Smooth muscle cell (in vitro differentiated cells): ENCODE data around the gene MTRR. TPM values are rescaled to one million over a fixed set of nuclear protein-coding genes. Genes with fewer than 3 reads are reported as not detected.
A peak's percentile ranks its signal among the peaks of the same experiment; 100 is the strongest.

Source experiments
- DNase-seq: peaks from one replicate; lab custom pipeline; 2025; ENCODE audit not compliant: unreplicated experiment; lab: John Stamatoyannopoulos, UW
- H2AFZ ChIP-seq: fragments of 200-600 bp; sonication (generic); 2 replicates; pipeline ENCODE4 v1.6.0; 2016; ENCODE audit warnings: antibody characterized with exemption, low read depth, mild to moderate bottlenecking
- H3F3A ChIP-seq: fragments of 200-600 bp; sonication (generic); 2 replicates; pipeline ENCODE4 v1.6.0; 2017; ENCODE audit warnings: antibody characterized with exemption, low read depth
- H3K27ac ChIP-seq: fragments of 200-600 bp; sonication (generic); 2 replicates; pipeline ENCODE4 v1.5.1; 2016; ENCODE audit warnings: low read depth, mild to moderate bottlenecking
- H3K27me3 ChIP-seq: fragments of 200-600 bp; sonication (generic); 2 replicates; pipeline ENCODE4 v1.6.1; 2016; ENCODE audit warnings: low read depth, mild to moderate bottlenecking
- H3K36me3 ChIP-seq: fragments of 200-600 bp; sonication (generic); 2 replicates; pipeline ENCODE4 v1.5.1; 2016; ENCODE audit warnings: low read depth
- H3K4me1 ChIP-seq: fragments of 200-600 bp; sonication (generic); 2 replicates; pipeline ENCODE4 v1.5.1; 2016; ENCODE audit warnings: low read depth
- H3K4me2 ChIP-seq: fragments of 200-600 bp; sonication (generic); 2 replicates; pipeline ENCODE4 v1.6.0; 2016; ENCODE audit warnings: mild to moderate bottlenecking
- H3K4me3 ChIP-seq: fragments of 200-600 bp; sonication (generic); 2 replicates; pipeline ENCODE4 v1.5.1; 2016; ENCODE audit warnings: mild to moderate bottlenecking
- H3K79me2 ChIP-seq: fragments of 200-600 bp; sonication (generic); 2 replicates; pipeline ENCODE4 v1.6.0; 2016; ENCODE audit warnings: low read depth, mild to moderate bottlenecking
- H3K9ac ChIP-seq: fragments of 200-600 bp; sonication (generic); 2 replicates; pipeline ENCODE4 v1.6.0; 2016; ENCODE audit warnings: low read depth
- H3K9me3 ChIP-seq: fragments of 200-600 bp; sonication (generic); replicated peaks from 2 replicates; pipeline ENCODE4 v1.5.1; 2016; ENCODE audit warnings: low read depth
- H4K20me1 ChIP-seq: fragments of 200-600 bp; sonication (generic); 2 replicates; pipeline ENCODE4 v1.6.0; 2016; ENCODE audit warnings: low read depth
- WGBS: methylation state at CpG from one replicate; pipeline ENCODE4 v1.1.7; 2016; ENCODE audit warnings: low lambda C conversion rate; 5-methylcytosine and 5-hydroxymethylcytosine counted together
- polyA plus RNA-seq: library from polyadenylated mRNA; unstranded; fragments of >200 nt; fragmentation: Nextera tagmentation; extraction: Ambion mirVana; gene quantifications from 2 replicates; pipeline ENCODE4 v1.2.1, GENCODE V29; 2016
- total RNA-seq: library from RNA; depleted of rRNA; stranded (reverse); fragments of >200 nt; gene quantifications from 2 replicates; pipeline ENCODE4 v1.2.3, GENCODE V29; 2014
- TF ChIP-seq, protein P1 (sequence below): fragments of 200-600 bp; sonication (generic); IDR thresholded peaks from 2 replicates; pipeline ENCODE4 v1.5.1; 2017; ENCODE audit warnings: borderline replicate concordance, mild to moderate bottlenecking, antibody characterized with exemption; ENCODE audit not compliant: insufficient read depth, poor library complexity, severe bottlenecking

MTRR gene
- total and polyA plus RNA-seq, 2 experiments from 2014 or later, result 16.2 to 23.7 TPM

DNA sequence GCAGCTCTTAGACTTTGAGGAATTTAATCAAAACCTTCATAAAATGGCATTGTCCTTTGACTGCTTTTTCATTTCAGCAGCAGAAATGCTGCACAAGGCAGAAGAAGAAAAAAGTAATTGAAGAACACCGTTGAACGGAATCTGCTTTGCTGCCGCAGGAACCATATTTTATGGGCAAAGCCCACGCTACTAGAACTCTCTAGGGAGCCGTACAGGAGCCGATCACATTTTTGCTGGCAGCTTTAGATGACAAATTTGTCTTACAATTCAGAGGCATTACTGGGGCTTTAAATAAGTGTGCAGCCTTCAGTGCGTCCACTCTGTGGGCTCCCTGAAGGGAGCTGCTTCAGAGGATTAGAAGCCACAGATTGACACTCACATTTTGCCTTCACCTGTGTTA, 23.4 kb upstream of the MTRR start:
- H3K4me3 ChIP-seq, result no peak overlapping the region
- no peaks in the 10 kb centered on the region for H3K4me1 ChIP-seq
- H3K27me3 ChIP-seq, result no peaks in the 10 kb centered on the region
- 92% methylated on average over 7 of the region's 7 CpGs for WGBS
- H3F3A ChIP-seq, result no peaks in the 10 kb centered on the region
- H3K36me3 ChIP-seq, result no peaks in the 10 kb centered on the region
- H3K4me2 ChIP-seq, result no peak overlapping the region
- no peak for DNase-seq
- H4K20me1 ChIP-seq, result no peaks in the 10 kb centered on the region
- no peak overlapping the region for H3K27ac ChIP-seq
- H3K79me2 ChIP-seq, result no peaks in the 10 kb centered on the region
- TF ChIP-seq, protein P1, sequence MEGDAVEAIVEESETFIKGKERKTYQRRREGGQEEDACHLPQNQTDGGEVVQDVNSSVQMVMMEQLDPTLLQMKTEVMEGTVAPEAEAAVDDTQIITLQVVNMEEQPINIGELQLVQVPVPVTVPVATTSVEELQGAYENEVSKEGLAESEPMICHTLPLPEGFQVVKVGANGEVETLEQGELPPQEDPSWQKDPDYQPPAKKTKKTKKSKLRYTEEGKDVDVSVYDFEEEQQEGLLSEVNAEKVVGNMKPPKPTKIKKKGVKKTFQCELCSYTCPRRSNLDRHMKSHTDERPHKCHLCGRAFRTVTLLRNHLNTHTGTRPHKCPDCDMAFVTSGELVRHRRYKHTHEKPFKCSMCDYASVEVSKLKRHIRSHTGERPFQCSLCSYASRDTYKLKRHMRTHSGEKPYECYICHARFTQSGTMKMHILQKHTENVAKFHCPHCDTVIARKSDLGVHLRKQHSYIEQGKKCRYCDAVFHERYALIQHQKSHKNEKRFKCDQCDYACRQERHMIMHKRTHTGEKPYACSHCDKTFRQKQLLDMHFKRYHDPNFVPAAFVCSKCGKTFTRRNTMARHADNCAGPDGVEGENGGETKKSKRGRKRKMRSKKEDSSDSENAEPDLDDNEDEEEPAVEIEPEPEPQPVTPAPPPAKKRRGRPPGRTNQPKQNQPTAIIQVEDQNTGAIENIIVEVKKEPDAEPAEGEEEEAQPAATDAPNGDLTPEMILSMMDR, result no peak
- H2AFZ ChIP-seq, result no peak overlapping the region
- H3K9ac ChIP-seq, result no peak overlapping the region
- no peaks in the 10 kb centered on the region for H3K9me3 ChIP-seq

DNA sequence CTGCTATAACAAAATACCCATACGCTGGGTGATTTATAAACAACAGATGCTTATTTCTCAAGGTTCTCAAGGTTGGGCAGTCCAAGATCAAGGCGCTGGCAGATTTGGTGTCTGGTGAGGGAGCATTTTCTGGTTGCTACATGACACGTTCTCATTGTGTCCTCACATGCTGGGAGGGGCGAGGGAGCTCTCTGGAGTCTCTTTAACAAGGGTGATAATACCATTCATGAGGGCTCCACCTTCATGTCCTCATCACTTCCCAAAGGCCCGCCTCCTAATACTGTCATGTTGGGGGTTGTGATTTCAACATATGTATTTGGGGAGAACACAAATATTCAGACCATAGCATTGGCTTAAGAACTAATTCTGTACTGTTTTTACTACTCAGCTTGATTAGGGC, 22.6 kb upstream of the MTRR start:
- no peaks in the 10 kb centered on the region for H3K27me3 ChIP-seq
- no peak overlapping the region for H3K4me3 ChIP-seq
- H3K4me2 ChIP-seq, result no peak overlapping the region
- no peaks in the 10 kb centered on the region for H3F3A ChIP-seq
- no peak overlapping the region for H3K27ac ChIP-seq
- DNase-seq, result no peak
- H4K20me1 ChIP-seq, result no peaks in the 10 kb centered on the region
- H3K9ac ChIP-seq, result no peak overlapping the region
- 85% methylated on average over 5 of the region's 5 CpGs for WGBS
- TF ChIP-seq, protein P1, result no peak
- H3K79me2 ChIP-seq, result no peaks in the 10 kb centered on the region
- no peaks in the 10 kb centered on the region for H3K9me3 ChIP-seq
- H3K36me3 ChIP-seq, result no peaks in the 10 kb centered on the region
- no peaks in the 10 kb centered on the region for H3K4me1 ChIP-seq
- no peak overlapping the region for H2AFZ ChIP-seq

DNA sequence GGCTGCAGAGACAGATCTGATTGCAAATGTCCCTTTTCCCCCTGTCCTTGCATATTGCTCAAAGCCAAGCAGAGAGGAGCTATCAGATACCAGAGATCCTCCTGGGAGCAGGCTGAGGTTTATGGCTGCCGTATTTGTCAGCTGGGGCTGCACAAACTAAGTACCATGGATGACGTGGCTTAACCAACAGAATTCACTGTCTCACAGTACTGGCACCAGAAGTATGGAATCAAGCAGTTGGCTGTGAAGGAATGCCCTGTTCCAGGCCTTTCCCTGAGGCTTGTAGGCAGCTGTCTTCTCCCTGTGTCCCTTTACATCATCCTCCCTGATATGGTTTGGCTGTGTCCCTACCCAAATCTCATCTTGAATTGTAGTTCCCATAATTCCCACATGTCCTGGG, 20.7 kb upstream of the MTRR start:
- WGBS, result 58% methylated on average over 2 of the region's 2 CpGs

More for the DNA sequence above, 20.7 kb upstream of the MTRR start:
- no peaks in the 10 kb centered on the region for H3K79me2 ChIP-seq
- no peak for DNase-seq
- no peaks in the 10 kb centered on the region for H3F3A ChIP-seq
- H3K36me3 ChIP-seq, result no peaks in the 10 kb centered on the region
- no peaks in the 10 kb centered on the region for H3K4me1 ChIP-seq
- H3K9me3 ChIP-seq, result no peaks in the 10 kb centered on the region
- no peak overlapping the region for H3K4me2 ChIP-seq
- TF ChIP-seq, protein P1, result no peak
- no peak overlapping the region for H3K9ac ChIP-seq
- no peaks in the 10 kb centered on the region for H4K20me1 ChIP-seq
- no peak overlapping the region for H3K4me3 ChIP-seq
- no peak overlapping the region for H3K27ac ChIP-seq
- peak overlapping the region; percentile 24 for H2AFZ ChIP-seq
- no peaks in the 10 kb centered on the region for H3K27me3 ChIP-seq
